H1 (cell line): ENCODE data around the gene ABHD10. TPM values are rescaled to one million over a fixed set of nuclear protein-coding genes. Genes with fewer than 3 reads are reported as not detected.

Experiments used
- CHD7 ChIP-seq: fragments of 300-600 bp; sonication (generic); IDR thresholded peaks from 2 replicates; pipeline ENCODE4 v1.7.1; 2012; ENCODE audit warnings: low read length, moderate library complexity, mild to moderate bottlenecking, inconsistent platforms; ENCODE audit not compliant: insufficient replicate concordance
- E2F6 ChIP-seq: IDR thresholded peaks from 2 replicates; pipeline ENCODE4 v1.6.1; 2012; ENCODE audit warnings: inconsistent platforms
- GABPA ChIP-seq: IDR thresholded peaks from 2 replicates; pipeline ENCODE4 v1.6.1; 2011; ENCODE audit warnings: mild to moderate bottlenecking, low read length, moderate library complexity, borderline replicate concordance; ENCODE audit not compliant: insufficient read depth
- JUND ChIP-seq: IDR thresholded peaks from 2 replicates; pipeline ENCODE4 v1.6.1; 2011; ENCODE audit warnings: mild to moderate bottlenecking, improper control_type of control experiment, low read length
- RAD21 ChIP-seq, 2 experiments: IDR thresholded peaks in 1 of 2; conservative IDR thresholded peaks in 1 of 2; 2 replicates each; pipeline ENCODE4 v1.6.1; 2011; ENCODE audit warnings: low read depth in 2 of 2, low read length in 2 of 2, improper control_type of control experiment in 1 of 2, inconsistent platforms in 1 of 2, mild to moderate bottlenecking in 1 of 2, moderate library complexity in 1 of 2
- RBBP5 ChIP-seq: IDR thresholded peaks from 2 replicates; pipeline ENCODE4 v1.7.1; 2012; ENCODE audit warnings: low read depth, mild to moderate bottlenecking, inconsistent platforms, low read length, moderate library complexity, borderline replicate concordance
- polyA plus RNA-seq, 7 experiments: library from polyadenylated mRNA; depleted of rRNA in 3 of 7; stranded (reverse) in 5 of 7; unstranded in 2 of 7; fragments of >200 nt in 5 of 7; fragments of 200-250 nt in 2 of 7; gene quantifications; 1 replicate in 5 of 7; 2 replicates in 1 of 7; 4 replicates in 1 of 7; pipeline versions ENCODE4 v1.2.1 to v1.2.3, GENCODE V29; 2011 to 2013; ENCODE audit warnings: missing spikeins in 2 of 7, mixed read lengths in 2 of 7
- total RNA-seq: library from RNA; stranded (reverse); fragmentation: NEBNext Ultra II Directional; extraction: Animal tissue kit (Norgen Biotek cat#: 25700); gene quantifications from 2 replicates; pipeline ENCODE4 v1.2.1, GENCODE V29; 2021

ABHD10 gene
- total and polyA plus RNA-seq, 2 of the 8 experiments (the other 6 are each of a cell fraction or from before 2014, with no cell fraction given): 10.9 to 24.6 TPM

- TF ChIP-seq GABPA (no peak), CHD7 (no peak), JUND (no peak), RAD21 (IDR thresholded peaks at IDR 0.05 in 1 of 2, conservative IDR thresholded peaks at IDR 0.05 in 1 of 2; ENCODE audit: low read depth in 2 of 2, low read length in 2 of 2) (no peak), E2F6 (no peak), RBBP5 (no peak)
These were observed 26.4 kb downstream of the ABHD10 start (continued) for GRCh38 chr3:112005091-112005672.
